SU-DHL-6 (cell line): ENCODE results near the gene SLC35E4.

ENCODE experiments used
- H2AFZ ChIP-seq: fragments of 200-600 bp; sonication (generic); 2 replicates; pipeline ENCODE4 v1.6.1; 2014; ENCODE audit warnings: low read depth, mild to moderate bottlenecking, moderate library complexity, mixed read lengths, antibody characterized with exemption, low read length; ENCODE audit not compliant: severe bottlenecking
- H3F3A ChIP-seq: fragments of 200-600 bp; shearing (Covaris generic); 2 replicates; pipeline ENCODE4 v1.6.0; 2016; ENCODE audit warnings: antibody characterized with exemption, mild to moderate bottlenecking; ENCODE audit not compliant: insufficient read depth
- H3K27ac ChIP-seq: fragments of 200-600 bp; sonication (generic); 2 replicates; pipeline ENCODE4 v1.5.1; 2016; ENCODE audit warnings: low read depth, mild to moderate bottlenecking, low read length, moderate library complexity, mixed read lengths
- H3K27me3 ChIP-seq: fragments of 200-600 bp; sonication (generic), shearing (Covaris generic); 2 replicates; pipeline ENCODE4 v1.6.0; 2014; ENCODE audit warnings: mild to moderate bottlenecking, low read length
- H3K36me3 ChIP-seq: fragments of 200-600 bp; sonication (generic); 2 replicates; pipeline ENCODE4 v1.6.1; 2014; ENCODE audit warnings: mild to moderate bottlenecking, low read length, mixed read lengths
- H3K4me2 ChIP-seq: fragments of 300-600, 200-600 bp; shearing (Covaris generic), sonication (generic); 2 replicates; pipeline ENCODE4 v1.6.0; 2014; ENCODE audit warnings: low read length, low read depth, mild to moderate bottlenecking; ENCODE audit not compliant: poor library complexity, severe bottlenecking
- H3K4me3 ChIP-seq: fragments of 200-600 bp; sonication (generic); 2 replicates; pipeline ENCODE4 v1.5.1; 2014; ENCODE audit warnings: antibody characterized with exemption, low read length, mild to moderate bottlenecking, mixed read lengths; ENCODE audit not compliant: insufficient read depth, poor library complexity, severe bottlenecking
- H3K79me2 ChIP-seq: fragments of 200-600 bp; sonication (generic); 2 replicates; pipeline ENCODE4 v1.6.1; 2014; ENCODE audit warnings: mild to moderate bottlenecking, low read length, moderate library complexity; ENCODE audit not compliant: insufficient read depth
- H3K9ac ChIP-seq: fragments of 200-600 bp; sonication (generic); 2 replicates; pipeline ENCODE4 v1.7.0; 2014; ENCODE audit warnings: mild to moderate bottlenecking, low read length
- H3K9me2 ChIP-seq: fragments of 200-600 bp; sonication (generic); replicated peaks from 2 replicates; pipeline ENCODE4 v1.6.1; 2014; ENCODE audit warnings: low read length; ENCODE audit not compliant: insufficient read depth
- H3K9me3 ChIP-seq: fragments of 200-600 bp; sonication (generic); 2 replicates; pipeline ENCODE4 v1.6.1; 2014; ENCODE audit warnings: low read length, mixed read lengths; ENCODE audit not compliant: insufficient read depth
- H4K20me1 ChIP-seq: fragments of 200-600 bp; sonication (generic); 2 replicates; pipeline ENCODE4 v1.6.1; 2014; ENCODE audit warnings: low read depth, mild to moderate bottlenecking, antibody characterized with exemption, low read length, moderate library complexity, mixed read lengths
- EZH2phosphoT487 ChIP-seq: fragments of 200-600 bp; sonication (generic), shearing (Covaris generic); conservative IDR thresholded peaks from 2 replicates; pipeline ENCODE4 v1.6.1; 2018; ENCODE audit warnings: mild to moderate bottlenecking, antibody characterized with exemption, low read length, moderate library complexity, mixed read lengths
- TF ChIP-seq, protein P1 (sequence below): fragments of 200-600 bp; sonication (generic); IDR thresholded peaks from one replicate; pipeline ENCODE4 v1.5.1; 2017; ENCODE audit warnings: antibody characterized with exemption, mild to moderate bottlenecking, low read length, moderate library complexity; ENCODE audit not compliant: insufficient read depth, poor library complexity, severe bottlenecking

Gene SLC35E4

GRCh38 chr22:30694640-30695350 is 59.2 kb downstream of the SLC35E4 start, which contains the start of gene OSBP2:
Gene OSBP2 (plus strand): TSS chr22:30694874. CDS start chr22:30694910, 36 bp downstream.
- H3K9me3 ChIP-seq = no peaks in the 10 kb centered on the region
- H3K4me2 ChIP-seq = no peak within 1 kb of the TSS
- H2AFZ ChIP-seq = no peak within 1 kb of the TSS
- H3K27ac ChIP-seq = no peak within 1 kb of the TSS
- no peaks in the 10 kb centered on the region for H3F3A ChIP-seq
- no peaks in the 10 kb centered on the region for H3K27me3 ChIP-seq
- H3K79me2 ChIP-seq = no peaks in the 10 kb centered on the region
- H3K9me2 ChIP-seq = no peaks in the 10 kb centered on the region
- no peak within 1 kb of the TSS for H3K9ac ChIP-seq
- H3K36me3 ChIP-seq = no peaks in the 10 kb centered on the region
- H3K4me3 ChIP-seq = no peak within 1 kb of the TSS
- TF ChIP-seq, protein P1, sequence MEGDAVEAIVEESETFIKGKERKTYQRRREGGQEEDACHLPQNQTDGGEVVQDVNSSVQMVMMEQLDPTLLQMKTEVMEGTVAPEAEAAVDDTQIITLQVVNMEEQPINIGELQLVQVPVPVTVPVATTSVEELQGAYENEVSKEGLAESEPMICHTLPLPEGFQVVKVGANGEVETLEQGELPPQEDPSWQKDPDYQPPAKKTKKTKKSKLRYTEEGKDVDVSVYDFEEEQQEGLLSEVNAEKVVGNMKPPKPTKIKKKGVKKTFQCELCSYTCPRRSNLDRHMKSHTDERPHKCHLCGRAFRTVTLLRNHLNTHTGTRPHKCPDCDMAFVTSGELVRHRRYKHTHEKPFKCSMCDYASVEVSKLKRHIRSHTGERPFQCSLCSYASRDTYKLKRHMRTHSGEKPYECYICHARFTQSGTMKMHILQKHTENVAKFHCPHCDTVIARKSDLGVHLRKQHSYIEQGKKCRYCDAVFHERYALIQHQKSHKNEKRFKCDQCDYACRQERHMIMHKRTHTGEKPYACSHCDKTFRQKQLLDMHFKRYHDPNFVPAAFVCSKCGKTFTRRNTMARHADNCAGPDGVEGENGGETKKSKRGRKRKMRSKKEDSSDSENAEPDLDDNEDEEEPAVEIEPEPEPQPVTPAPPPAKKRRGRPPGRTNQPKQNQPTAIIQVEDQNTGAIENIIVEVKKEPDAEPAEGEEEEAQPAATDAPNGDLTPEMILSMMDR = no peak
- no peak for TF ChIP-seq EZH2phosphoT487
- no peaks in the 10 kb centered on the region for H4K20me1 ChIP-seq

DNA sequence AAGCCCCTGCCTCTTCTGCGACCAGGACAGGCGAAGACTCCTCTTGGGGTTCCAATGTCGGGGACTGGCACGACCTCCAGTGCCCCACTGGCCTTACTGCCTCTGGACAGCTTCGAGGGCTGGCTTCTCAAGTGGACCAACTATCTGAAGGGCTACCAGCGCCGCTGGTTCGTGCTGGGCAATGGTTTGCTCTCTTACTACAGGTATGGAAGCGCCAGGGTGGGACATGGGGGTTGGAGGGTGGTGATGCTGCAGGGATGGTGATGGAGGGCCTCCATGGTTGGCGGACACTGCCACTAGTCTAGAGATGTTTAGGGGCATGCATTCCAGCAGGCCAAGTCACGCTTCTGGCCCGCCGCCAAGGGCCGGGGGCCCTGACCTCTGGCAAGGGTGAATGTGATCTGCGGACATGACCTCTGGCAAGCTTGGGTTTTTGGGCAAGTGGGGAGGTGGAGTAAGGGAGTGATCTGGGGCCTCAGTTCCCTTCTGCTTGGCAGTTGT is 59.8 kb downstream of the SLC35E4 start:
- no peak overlapping the region for H3K4me2 ChIP-seq
- no peak overlapping the region for H2AFZ ChIP-seq
- TF ChIP-seq, protein P1 = no peak
- no peak for TF ChIP-seq EZH2phosphoT487
- H4K20me1 ChIP-seq = no peaks in the 10 kb centered on the region
- no peaks in the 10 kb centered on the region for H3F3A ChIP-seq
- no peak overlapping the region for H3K9ac ChIP-seq
- no peaks in the 10 kb centered on the region for H3K27me3 ChIP-seq
- no peaks in the 10 kb centered on the region for H3K79me2 ChIP-seq
- H3K4me3 ChIP-seq = no peak overlapping the region
- no peaks in the 10 kb centered on the region for H3K9me2 ChIP-seq
- no peaks in the 10 kb centered on the region for H3K36me3 ChIP-seq
- no peak overlapping the region for H3K27ac ChIP-seq
- no peaks in the 10 kb centered on the region for H3K9me3 ChIP-seq

- H3K4me2 ChIP-seq = no peak overlapping the region
- H3K4me3 ChIP-seq = no peak overlapping the region
- no peak for TF ChIP-seq EZH2phosphoT487
- TF ChIP-seq, protein P1 = no peak
Observed at GRCh38 chr22:30695871-30696655, 60.5 kb downstream of the SLC35E4 start.

More at GRCh38 chr22:30695871-30696655, 60.5 kb downstream of the SLC35E4 start:
- H3F3A ChIP-seq = no peaks in the 10 kb centered on the region
- H3K36me3 ChIP-seq = no peaks in the 10 kb centered on the region
- no peaks in the 10 kb centered on the region for H3K9me2 ChIP-seq
- H3K9me3 ChIP-seq = no peaks in the 10 kb centered on the region
- H3K27ac ChIP-seq = no peak overlapping the region
- H4K20me1 ChIP-seq = no peaks in the 10 kb centered on the region
- H3K27me3 ChIP-seq = no peaks in the 10 kb centered on the region
- H3K79me2 ChIP-seq = no peaks in the 10 kb centered on the region
- no peak overlapping the region for H3K9ac ChIP-seq
- H2AFZ ChIP-seq = no peak overlapping the region
